Astrocyte (in vitro differentiated cells and primary cell): ENCODE results near the gene SOBP.

Experiments used
- CTCF ChIP-seq: IDR thresholded peaks from 2 replicates; pipeline ENCODE4 v1.5.1; 2011; ENCODE audit warnings: low read depth, mild to moderate bottlenecking, inconsistent platforms, low read length, moderate library complexity; ENCODE audit not compliant: insufficient read depth
- EZH2 ChIP-seq: IDR thresholded peaks from 2 replicates; pipeline ENCODE4 v1.6.1; 2012; ENCODE audit warnings: mild to moderate bottlenecking, low read length, inconsistent platforms; ENCODE audit not compliant: insufficient read depth

GRCh38 chr6:107460083-107460631, 29.8 kb upstream of the SOBP start:
- no peak for TF ChIP-seq CTCF
- TF ChIP-seq EZH2, result no peak
